CD4-positive, alpha-beta T cell treated with Interleukin-17A for 1 hour (primary cell): Measurements from ENCODE around the gene SKI.

Experiments used
- DNase-seq: peaks from one replicate; pipeline ENCODE4 v3.0.0-alpha.2; 2020

SKI gene

DNA sequence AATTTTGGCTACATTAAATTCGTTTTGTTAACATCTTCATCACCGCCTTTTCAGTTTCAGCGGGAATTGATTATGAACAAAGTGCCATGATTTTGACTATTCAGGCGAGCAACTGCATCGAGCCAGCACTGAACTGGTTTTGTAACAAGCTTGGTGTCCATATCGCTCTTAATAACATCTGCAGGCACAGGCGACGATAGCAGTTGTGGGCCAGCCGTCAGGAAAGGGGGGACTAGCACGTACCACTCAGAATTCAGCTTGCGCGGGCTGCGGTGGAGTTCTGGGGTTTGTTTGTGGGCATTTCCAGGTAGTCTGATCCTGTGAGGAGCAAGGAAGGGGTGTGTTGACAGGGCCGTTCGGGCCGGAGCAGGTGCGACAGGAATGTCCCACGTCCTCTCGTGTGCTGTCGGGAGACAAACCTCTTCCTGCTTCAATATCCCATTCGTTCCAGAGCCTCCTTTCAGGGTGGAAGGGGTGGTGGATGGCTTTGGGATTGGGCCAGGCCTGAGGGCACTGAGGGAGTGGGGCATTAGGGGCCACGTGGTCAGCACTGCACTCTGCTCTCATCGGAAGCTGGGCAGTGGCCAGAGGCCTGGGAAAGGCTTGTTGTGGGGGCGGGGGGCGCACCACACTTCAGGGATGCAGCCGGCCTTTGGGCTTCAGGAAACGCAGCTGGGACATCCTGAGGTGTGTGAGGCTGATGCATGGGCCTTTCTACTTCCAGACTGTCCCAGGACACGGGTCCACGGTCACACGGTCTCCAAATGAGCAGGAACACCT lies 39.1 kb downstream of the SKI start:
- no peak for DNase-seq

- no peak for DNase-seq
These were observed 39.7 kb downstream of the SKI start for GRCh38 chr1:2267862-2268261.

- DNase-seq: no peak
These were observed 40.4 kb downstream of the SKI start for GRCh38 chr1:2268285-2269056.

- DNase-seq: no peak
These were observed 41.2 kb downstream of the SKI start for GRCh38 chr1:2269193-2269921.

DNA sequence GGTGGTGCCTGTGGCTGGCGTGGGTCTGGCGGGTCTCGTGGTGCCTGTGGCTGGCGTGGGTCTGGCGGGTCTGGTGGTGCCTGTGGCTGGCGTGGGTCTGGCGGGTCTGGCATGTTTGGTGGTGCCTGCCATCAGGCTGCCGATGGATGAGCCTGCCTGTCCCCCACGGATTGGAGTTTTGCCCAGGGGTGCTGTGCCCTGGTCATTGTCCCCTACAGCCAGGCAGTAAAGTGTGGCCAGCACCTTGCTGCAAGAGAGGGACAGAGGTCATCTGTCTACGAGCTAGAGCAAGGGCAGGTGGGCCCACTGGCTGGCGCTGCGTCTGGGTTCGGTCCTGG lies 41.8 kb downstream of the SKI start:
- no peak for DNase-seq

- no peak for DNase-seq
These were observed 42.4 kb downstream of the SKI start for GRCh38 chr1:2270260-2271100.

DNA sequence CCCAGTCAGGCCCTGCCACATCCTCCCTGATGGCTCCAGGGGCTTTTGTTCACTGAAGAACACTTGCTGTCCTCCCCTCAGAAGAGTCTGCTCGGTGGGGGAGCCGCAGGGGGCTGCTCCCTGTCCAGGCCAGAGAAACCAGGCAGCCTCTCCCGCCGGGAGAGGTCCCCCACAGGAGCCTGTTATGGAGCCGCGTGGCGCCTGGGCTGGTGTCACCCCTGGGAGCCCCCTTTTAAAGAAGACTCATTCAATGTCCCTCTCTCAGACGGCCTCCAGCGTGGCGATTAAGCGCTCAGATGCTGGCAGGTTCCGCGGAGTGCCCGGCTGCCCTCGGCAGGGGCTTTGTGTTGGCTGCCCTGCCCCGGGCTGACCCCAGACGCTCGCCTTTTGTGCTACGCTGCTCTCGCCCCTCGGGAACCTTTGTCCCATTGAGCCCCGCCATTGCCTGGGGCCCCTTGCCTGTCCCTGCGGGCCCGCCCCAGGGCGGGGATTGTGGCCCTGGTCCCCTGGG lies 43.1 kb downstream of the SKI start:
- no peak for DNase-seq

DNA sequence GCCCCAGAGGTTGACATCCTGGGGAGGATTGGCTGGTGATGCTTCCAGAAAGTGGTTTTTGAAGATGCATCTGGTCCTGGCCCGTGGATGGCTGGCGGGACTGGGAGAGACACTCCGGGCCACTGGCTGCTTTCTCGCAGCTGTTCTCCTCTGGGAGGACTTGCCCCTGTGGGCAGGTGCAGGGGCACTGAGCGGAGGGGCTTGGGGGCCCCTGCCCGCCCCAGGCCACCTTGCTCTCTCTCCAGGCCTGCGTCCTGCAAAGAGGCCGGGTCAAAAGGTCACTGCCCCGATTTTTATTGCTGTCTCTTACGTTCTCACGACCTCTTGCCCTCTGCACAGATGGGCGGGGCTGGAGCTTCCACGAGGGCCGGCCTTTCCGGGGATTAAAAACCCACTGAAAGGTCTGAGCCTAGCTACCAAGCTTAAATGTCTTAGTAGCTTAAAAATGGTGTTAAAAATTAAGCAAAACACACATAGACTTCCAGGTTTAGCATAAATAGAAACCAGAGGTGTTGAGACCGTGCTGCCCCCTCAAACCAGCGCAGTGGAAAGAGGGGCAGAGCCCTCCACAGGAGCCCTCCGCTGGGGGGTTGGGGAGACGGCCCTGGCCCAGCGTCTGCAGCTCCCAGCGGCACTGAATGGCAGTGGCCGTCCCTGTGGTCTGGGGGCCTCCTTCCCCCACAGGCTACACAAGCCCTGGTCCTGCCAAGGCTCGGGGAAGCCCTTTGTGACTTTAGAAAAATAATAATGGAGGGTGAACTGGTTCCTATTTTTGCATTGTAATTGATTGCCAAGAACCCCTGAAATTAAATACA lies 43.9 kb downstream of the SKI start:
- no peak for DNase-seq

DNA sequence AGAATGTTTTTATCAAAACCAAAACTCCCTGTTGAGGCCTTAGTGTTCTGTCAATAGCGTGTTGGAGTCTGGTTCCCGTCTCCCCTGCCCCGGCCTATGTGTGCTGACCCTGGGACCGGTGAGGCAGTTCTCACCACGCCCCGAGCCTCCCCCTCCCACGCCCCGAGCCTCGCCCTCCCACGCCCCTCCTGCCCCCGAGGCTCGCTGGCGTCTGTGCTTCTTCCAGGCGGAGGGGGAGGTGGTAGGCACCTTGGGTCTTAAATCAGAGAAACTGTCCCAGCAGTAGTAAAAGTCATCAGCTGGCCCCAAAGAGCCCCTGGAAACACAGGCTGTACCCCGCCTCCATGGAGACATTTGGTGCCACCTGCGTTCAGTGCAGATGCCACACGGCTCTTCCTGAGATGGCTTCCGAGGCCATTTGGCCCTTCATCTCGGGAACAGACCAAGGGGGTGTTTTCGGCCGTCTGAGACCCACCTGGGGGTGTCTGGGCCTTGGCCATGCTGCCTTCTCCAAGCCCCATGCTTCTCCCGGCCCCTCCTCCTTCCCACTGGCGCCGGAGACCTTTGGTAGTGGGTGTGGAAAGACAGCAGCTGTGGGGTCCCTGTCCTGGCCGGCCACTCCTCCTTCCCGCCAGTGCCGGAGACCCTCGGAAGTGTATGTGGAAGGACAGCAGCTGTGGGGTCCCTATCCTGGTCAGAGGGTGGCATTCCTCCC lies 44.7 kb downstream of the SKI start:
- DNase-seq: no peak

DNA sequence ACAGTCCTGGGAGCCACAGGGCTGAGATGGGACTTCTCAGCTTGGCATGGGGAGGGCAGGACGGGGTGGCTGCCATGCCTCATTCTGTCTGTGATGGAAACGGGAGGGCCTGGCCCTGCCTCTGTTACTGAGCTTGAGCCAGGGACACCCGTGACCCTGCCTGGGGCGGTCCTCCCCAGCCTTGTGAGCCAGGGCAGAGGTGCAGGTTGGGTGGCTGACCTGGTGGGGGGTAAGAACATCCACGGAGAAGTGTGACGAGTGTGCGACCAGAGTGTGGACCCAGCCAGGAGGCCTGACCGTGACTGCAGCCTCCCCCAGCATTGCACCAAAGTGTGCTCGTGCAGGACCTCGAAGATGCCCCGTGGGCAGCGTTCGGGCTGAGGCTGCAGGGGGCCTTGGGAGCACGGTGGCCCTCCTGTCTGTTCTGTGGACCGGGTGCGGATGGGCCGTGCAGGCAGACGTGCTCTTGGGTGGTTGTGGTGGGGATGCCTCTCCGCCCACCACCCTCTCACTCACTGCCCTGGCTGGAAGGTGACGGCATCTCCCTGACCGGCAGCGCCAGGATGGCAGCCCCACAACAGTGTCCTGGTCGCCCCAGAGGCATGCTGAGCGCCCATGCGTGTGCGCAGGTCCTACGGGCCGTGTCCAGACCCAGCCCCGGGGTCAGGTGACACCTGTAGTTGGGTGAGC lies 45.4 kb downstream of the SKI start:
- DNase-seq: no peak

GRCh38 chr1:2274231-2274928 lies 46.3 kb downstream of the SKI start:
- no peak for DNase-seq

- DNase-seq: no peak
These were observed 46.9 kb downstream of the SKI start for GRCh38 chr1:2274929-2275475.

GRCh38 chr1:2275796-2276536 lies 47.8 kb downstream of the SKI start:
- DNase-seq: no peak

- no peak for DNase-seq
These were observed 48.9 kb downstream of the SKI start for GRCh38 chr1:2276803-2277580.

- DNase-seq: no peak
These were observed 49.8 kb downstream of the SKI start for GRCh38 chr1:2277741-2278488.

GRCh38 chr1:2278591-2279209 lies 50.6 kb downstream of the SKI start:
- no peak for DNase-seq

- no peak for DNase-seq
These were observed 51.1 kb downstream of the SKI start for GRCh38 chr1:2279210-2279639.
